Measurements from ENCODE around the gene DEPDC4. TPM values are rescaled to one million over a fixed set of nuclear protein-coding genes. Genes with fewer than 3 reads are reported as not detected.

DEPDC4 gene
- total and polyA plus RNA-seq, 2 of the 4 experiments (the other 2 are of a cell fraction), result 0.72 to 0.79 TPM

- no peak overlapping the region for H4K5ac ChIP-seq (ENCODE audit: low read depth, low read length)
- ATAC-seq (ENCODE audit: low read depth), result no peak
- no peak overlapping the region for H3K18ac ChIP-seq (ENCODE audit: low read depth, low read length)
- in situ Hi-C loops (cut with MboI; ENCODE audit: low sequenced_read_pairs), result no loop called here
- H3K14ac ChIP-seq (replicated peaks; ENCODE audit: low read depth, low read length), result no peak overlapping the region
- no peak for TF ChIP-seq BHLHE40 (IDR thresholded peaks at IDR 0.05; ENCODE audit: low read depth, low read length)
- no peak for TF ChIP-seq CTCF (conservative IDR thresholded peaks at IDR 0.05; ENCODE audit: low read depth, low read length)
- TF ChIP-seq USF2 (IDR thresholded peaks at IDR 0.05; ENCODE audit: low read depth, low read length), result no peak
- TF ChIP-seq MAFK (IDR thresholded peaks at IDR 0.05; ENCODE audit: low read depth, low read length), result no peak
- no peak for TF ChIP-seq MAZ (IDR thresholded peaks at IDR 0.05; ENCODE audit: borderline replicate concordance, low read depth, low read length)
- no peak for TF ChIP-seq SMC3 (IDR thresholded peaks at IDR 0.05; ENCODE audit: low read depth, low read length)
- TF ChIP-seq MXI1 (IDR thresholded peaks at IDR 0.05; ENCODE audit: borderline replicate concordance, low read depth, low read length), result no peak
- TF ChIP-seq RCOR1 (IDR thresholded peaks at IDR 0.05; ENCODE audit: insufficient replicate concordance, low read length), result no peak
- no peak for TF ChIP-seq NFE2L2 (IDR thresholded peaks at IDR 0.05; ENCODE audit: low read depth, low read length)
- TF ChIP-seq CEBPB (IDR thresholded peaks at IDR 0.05; ENCODE audit: low read depth, low read length), result no peak
- no peak for TF ChIP-seq CHD1 (IDR thresholded peaks at IDR 0.05; ENCODE audit: low read depth, low read length)
- no peak for TF ChIP-seq RAD21 (IDR thresholded peaks at IDR 0.05; ENCODE audit: low read length)
- TF ChIP-seq ELK1 (IDR thresholded peaks at IDR 0.05; ENCODE audit: borderline replicate concordance, low read depth, low read length), result no peak
- TF ChIP-seq POLR2A (IDR thresholded peaks at IDR 0.05; ENCODE audit: low read depth, low read length), result no peak
- TF ChIP-seq FOS (IDR thresholded peaks at IDR 0.05; ENCODE audit: low read depth, low read length), result no peak
- TF ChIP-seq RFX5 (IDR thresholded peaks at IDR 0.05; ENCODE audit: low read depth, low read length), result no peak
- no peak overlapping the region for H3K56ac ChIP-seq (ENCODE audit: extremely low read depth, insufficient read depth, low read length)
- no peak overlapping the region for H4K8ac ChIP-seq (ENCODE audit: low read depth in 2 of 2, low read length in 2 of 2)
- H3K4me3 ChIP-seq (ENCODE audit: insufficient read depth, low read depth, low read length), result no peak overlapping the region
- H3K4me1 ChIP-seq (ENCODE audit: control insufficient read depth, insufficient read depth, low read length), result peaks cover 2% of the 10 kb centered on the region; the same call in 1 of the 2 replicates
- CTCF ChIA-PET, result no interaction called here
- no peak overlapping the region for H2BK5ac ChIP-seq (ENCODE audit: low read depth, low read length, poor library complexity, severe bottlenecking)
- no peak overlapping the region for H2AK9ac ChIP-seq (replicated peaks; ENCODE audit: low read depth, low read length, poor library complexity)
- WGBS, 2 experiments (ENCODE audit: extremely low coverage in 2 of 2, insufficient read length in 1 of 2), result 80% methylated on average over 1 of the region's 4 CpGs; no CpG with 5 or more reads in 1 of the 2 experiments
- no peak overlapping the region for H2BK15ac ChIP-seq (ENCODE audit: low read depth, low read length)
- dilution Hi-C loops (cut with HindIII; ENCODE audit: low sequenced_read_pairs, unreplicated experiment), result no loop called here
- H2BK20ac ChIP-seq (ENCODE audit: low read depth, low read length), result no peak overlapping the region
- H3K4me2 ChIP-seq (ENCODE audit: low read depth, low read length), result no peak overlapping the region
- POLR2A ChIA-PET (ENCODE audit: unreplicated experiment), result no interaction called here
- intact Hi-C loops (cut with micrococcal nuclease), result no loop called here
- no peak overlapping the region for H2BK120ac ChIP-seq (ENCODE audit: low read depth, low read length)
- peaks cover 0 to 9% of the 10 kb centered on the region in 2 experiments; a peak in 2 of 4 replicates for H3K79me1 ChIP-seq (ENCODE audit: low read depth in 1 of 2, low read length in 2 of 2)
- BruUV-seq (replicated peaks), result no TSS peak
- H3K9ac ChIP-seq (ENCODE audit: low read depth, low read length), result no peak overlapping the region
- H3K23ac ChIP-seq (ENCODE audit: low read depth, low read length), result no peak overlapping the region
- no peaks in the 10 kb centered on the region for H3K9me3 ChIP-seq (ENCODE audit: control insufficient read depth, insufficient read depth, low read length)
- no peak for DNase-seq
- H3K27me3 ChIP-seq (ENCODE audit: control insufficient read depth, insufficient read depth, low read length), result no peaks in the 10 kb centered on the region
- no peaks in the 10 kb centered on the region for H3K36me3 ChIP-seq (ENCODE audit: control insufficient read depth, insufficient read depth, low read length)
- no peaks in the 10 kb centered on the region for H4K20me1 ChIP-seq (ENCODE audit: insufficient read depth, low read length)
- H2AFZ ChIP-seq (replicated peaks; ENCODE audit: low read length, poor library complexity), result no peak overlapping the region
- H3K4ac ChIP-seq (ENCODE audit: low read depth, low read length), result no peak overlapping the region
- H2AK5ac ChIP-seq (ENCODE audit: low read depth, low read length), result no peak overlapping the region
- no peaks in the 10 kb centered on the region; the same call in 1 of the 2 replicates for H3K9me1 ChIP-seq (ENCODE audit: insufficient read depth, low read length)
- no peak overlapping the region for H4K91ac ChIP-seq (ENCODE audit: insufficient read depth, low read depth, low read length)
- H3K27ac ChIP-seq (ENCODE audit: insufficient read depth, low read length), result no peak overlapping the region
Measured at GRCh38 chr12:100197486-100197885, 69.4 kb downstream of the DEPDC4 start.

All from IMR-90 (cell line).